Thyroid gland (tissue), 4 donors: Measurements from ENCODE around the gene LRRFIP1. TPM values are rescaled to one million over a fixed set of nuclear protein-coding genes. Genes with fewer than 3 reads are reported as not detected.
A peak's percentile ranks its signal among the peaks of the same experiment; 100 is the strongest.

ENCODE experiments used
- DNase-seq, 2 donors: peaks; one replicate each; pipeline ENCODE4 v3.0.0-alpha.2; 2019
- H3K27ac ChIP-seq, 3 donors: fragments of 200-600 bp; sonication (generic); 1 replicate in 2 of 3; 2 replicates in 1 of 3; pipeline ENCODE4 v1.5.1; 2016 to 2019; ENCODE audit warnings: mild to moderate bottlenecking in 1 of 3, moderate library complexity in 1 of 3
- H3K27me3 ChIP-seq: fragments of 200-600 bp; sonication (generic); one replicate; pipeline ENCODE4 v1.5.1; 2019
- H3K36me3 ChIP-seq, 2 donors: fragments of 200-600 bp; sonication (generic); one replicate each; pipeline ENCODE4 v1.5.1; 2016 to 2019
- H3K4me1 ChIP-seq, 2 donors: fragments of 200-600 bp; sonication (generic); one replicate each; pipeline ENCODE4 v1.5.1; 2017 to 2019
- H3K4me3 ChIP-seq, 3 donors: fragments of 200-600 bp; sonication (generic); replicated peaks in 1 of 3; 1 replicate in 2 of 3; 2 replicates in 1 of 3; pipeline ENCODE4 v1.5.1; 2016; ENCODE audit warnings: mild to moderate bottlenecking in 1 of 3
- H3K9me3 ChIP-seq: fragments of 200-600 bp; sonication (generic); one replicate; pipeline ENCODE4 v1.5.1; 2017
- CTCF ChIP-seq, 6 experiments: fragments of 200-600 bp in 3 of 6; fragments of 450-650 bp in 3 of 6; sonication (generic) in 3 of 6; IDR thresholded peaks; one replicate each; pipeline ENCODE4 v1.5.1; 2016 to 2019; ENCODE audit warnings: antibody characterized with exemption in 6 of 6, mild to moderate bottlenecking in 2 of 6, inconsistent platforms in 1 of 6, moderate library complexity in 1 of 6
- POLR2A ChIP-seq, 2 donors: fragments of 450-650 bp; IDR thresholded peaks; one replicate each; pipeline ENCODE4 v1.6.1; 2017; ENCODE audit warnings: antibody characterized with exemption in 2 of 2, mild to moderate bottlenecking in 2 of 2, moderate library complexity in 1 of 2
- WGBS, 2 donors: methylation state at CpG; one replicate each; pipeline ENCODE4 v1.1.5; 2017; 5-methylcytosine and 5-hydroxymethylcytosine counted together
- intact Hi-C: fragments of 100-400 bp; cut with DNase I; formaldehyde crosslinking; loops from one replicate; pipeline ENCODE4 v1.15.1; 2023
- total RNA-seq, 4 donors: library from RNA; depleted of rRNA; stranded (reverse); fragments of >200 nt; gene quantifications; one replicate each; pipeline ENCODE4 v1.2.3, GENCODE V29; 2016

LRRFIP1 gene
- total RNA-seq, 4 donors from 2014 or later: 76.1 to 113 (median 96.6) TPM

- Histone ChIP-seq H3K4me3 (no peak overlapping the region), H3K9me3 (no peaks in the 10 kb centered on the region), H3K27me3 (no peaks in the 10 kb centered on the region), H3K36me3 (no peaks in the 10 kb centered on the region), H3K4me1 (peaks cover 24 to 35% of the 10 kb centered on the region in 2 donors), H3K27ac (peak overlapping the region; percentile 24 to 71 (median 42))
- 75 to 77% methylated on average over 5 of the region's 5 CpGs for WGBS, 2 donors
- TF ChIP-seq POLR2A (IDR thresholded peaks at IDR 0.05): no peak
- TF ChIP-seq CTCF (IDR thresholded peaks at IDR 0.05): no peak
- intact Hi-C loops: no loop called here
- DNase-seq: no peak
These were observed 47.9 kb downstream of the LRRFIP1 start for GRCh38 chr2:237675316-237675715.

- Histone ChIP-seq H3K4me1 (peaks cover 24 to 35% of the 10 kb centered on the region in 2 donors), H3K27ac (no peak overlapping the region), H3K4me3 (no peak overlapping the region), H3K27me3 (no peaks in the 10 kb centered on the region), H3K9me3 (no peaks in the 10 kb centered on the region), H3K36me3 (no peaks in the 10 kb centered on the region)
- intact Hi-C loops: no loop called here
- DNase-seq: no peak
- 88 to 91% methylated on average over 8 of the region's 8 CpGs for WGBS, 2 donors
- TF ChIP-seq CTCF (IDR thresholded peaks at IDR 0.05) (no peak), POLR2A (IDR thresholded peaks at IDR 0.05) (no peak)
These were observed 53.5 kb downstream of the LRRFIP1 start for GRCh38 chr2:237680702-237681478.

GRCh38 chr2:237682151-237682550 is 54.8 kb downstream of the LRRFIP1 start:
- peaks cover 13 to 27% of the 10 kb centered on the region in 2 donors for H3K4me1 ChIP-seq
- intact Hi-C loops: no loop called here
- H3K9me3 ChIP-seq: no peaks in the 10 kb centered on the region
- no peak overlapping the region for H3K4me3 ChIP-seq
- TF ChIP-seq CTCF (IDR thresholded peaks at IDR 0.05) (no peak), POLR2A (IDR thresholded peaks at IDR 0.05) (no peak)
- WGBS, 2 donors: 91 to 92% methylated on average over 7 of the region's 7 CpGs
- H3K27me3 ChIP-seq: no peaks in the 10 kb centered on the region
- no peak overlapping the region for H3K27ac ChIP-seq
- H3K36me3 ChIP-seq: no peaks in the 10 kb centered on the region
- DNase-seq: no peak

GRCh38 chr2:237682856-237683670 is 55.7 kb downstream of the LRRFIP1 start:
- Histone ChIP-seq H3K27me3 (no peaks in the 10 kb centered on the region), H3K27ac (no peak overlapping the region), H3K9me3 (no peaks in the 10 kb centered on the region), H3K4me3 (no peak overlapping the region), H3K4me1 (peaks cover 4 to 27% of the 10 kb centered on the region in 2 donors), H3K36me3 (no peaks in the 10 kb centered on the region)
- DNase-seq: peak in 1 of 2 donors; percentile 27
- intact Hi-C loops: no loop called here
- TF ChIP-seq POLR2A (IDR thresholded peaks at IDR 0.05): no peak
- no peak for TF ChIP-seq CTCF (IDR thresholded peaks at IDR 0.05)
- 81 to 90% methylated on average over 12 to 18 of the region's 18 CpGs for WGBS, 2 donors

GRCh38 chr2:237685408-237685807 is 58.0 kb downstream of the LRRFIP1 start:
- 82 to 88% methylated on average over 5 of the region's 5 CpGs for WGBS, 2 donors
- H3K4me3 ChIP-seq: no peak overlapping the region
- no peak for TF ChIP-seq POLR2A (IDR thresholded peaks at IDR 0.05)
- peak in 1 of 6 experiments; percentile 6 for TF ChIP-seq CTCF (IDR thresholded peaks at IDR 0.05)
- no peaks in the 10 kb centered on the region for H3K36me3 ChIP-seq
- no peaks in the 10 kb centered on the region for H3K9me3 ChIP-seq
- H3K27ac ChIP-seq: no peak overlapping the region
- DNase-seq: no peak
- intact Hi-C loops: no loop called here
- H3K27me3 ChIP-seq: no peaks in the 10 kb centered on the region
- H3K4me1 ChIP-seq: peaks cover 7 to 41% of the 10 kb centered on the region in 2 donors
